HepG2 (cell line): ENCODE results near the gene QDPR. TPM values are rescaled to one million over a fixed set of nuclear protein-coding genes. Genes with fewer than 3 reads are reported as not detected.

Experiments
- ATAC-seq: fragments of 200-7000 bp; cut with Tn5 transposase; 3 replicates; pipeline ENCODE4 v1.9.1; 2020; ENCODE audit warnings: mild to moderate bottlenecking, moderate library complexity
- BruUV-seq: library from RNA; stranded (reverse); fragments of 400-500 nt; replicated peaks from 2 replicates; lab custom pipeline; 2021; lab: Mats Ljungman, UMichigan
- CTCF ChIA-PET: fragments of 300-600 bp; formaldehyde crosslinking; extraction: SDS; loops from one replicate; lab custom pipeline; 2021; ENCODE audit warnings: low total read pairs, inconsistent platforms, low intra/inter-chr PET ratio; lab: Yijun Ruan, JAX
- POLR2A ChIA-PET: fragments of 350-600 bp; sonication (Branson Sonifier 250); formaldehyde crosslinking; loops from one replicate; lab custom pipeline; 2020; ENCODE audit warnings: antibody characterized with exemption, inconsistent platforms; lab: Yijun Ruan, JAX
- DNase-seq: peaks from one replicate; pipeline ENCODE4 v3.0.0-alpha.2; 2015; ENCODE audit warnings: low spot score
- FAIRE-seq: peaks from 3 replicates; lab custom pipeline; 2011; peaks lifted over from hg19 to GRCh38; lab: Jason Lieb, UNC
- H2AFZ ChIP-seq: one replicate; pipeline ENCODE4 v1.6.1; 2011; ENCODE audit warnings: low read length, inconsistent platforms
- H3K27ac ChIP-seq: fragments of 300-600 bp; 3 replicates; pipeline ENCODE4 v1.8.0; 2011; ENCODE audit warnings: mixed run types, mild to moderate bottlenecking, mixed read lengths, low read length, inconsistent platforms; ENCODE audit not compliant: insufficient read depth; ENCODE audit errors: extremely low read length
- H3K27me3 ChIP-seq, 2 experiments: fragments of 200-600 bp in 1 of 2; 2 replicates in 1 of 2; 3 replicates in 1 of 2; pipeline versions ENCODE4 v1.6.0 to v1.8.0; 2011; ENCODE audit warnings: low read length in 2 of 2, mild to moderate bottlenecking in 2 of 2, moderate library complexity in 2 of 2, inconsistent platforms in 1 of 2; ENCODE audit not compliant: insufficient read depth in 2 of 2, control insufficient read depth in 1 of 2
- H3K36me3 ChIP-seq, 2 experiments: fragments of 200-600 bp in 1 of 2; replicated peaks in 1 of 2; 2 replicates in 1 of 2; 3 replicates in 1 of 2; pipeline versions ENCODE4 v1.5.1 to v1.8.0; 2011; ENCODE audit warnings: low read length in 2 of 2, inconsistent platforms in 1 of 2; ENCODE audit not compliant: insufficient read depth in 2 of 2, control insufficient read depth in 1 of 2
- H3K4me1 ChIP-seq: 2 replicates; pipeline ENCODE4 v1.5.1; 2012; ENCODE audit warnings: low read length, inconsistent platforms; ENCODE audit not compliant: insufficient read depth
- H3K4me2 ChIP-seq: 2 replicates; pipeline ENCODE4 v1.6.0; 2011; ENCODE audit warnings: low read depth, low read length, inconsistent platforms
- H3K4me3 ChIP-seq, 3 experiments: fragments of 200-600 bp in 1 of 3; sonication (generic), shearing (Covaris generic) in 1 of 3; replicated peaks in 1 of 3; 2 replicates each; pipeline ENCODE4 v1.5.1; 2011 to 2016; ENCODE audit warnings: low read length in 3 of 3, inconsistent platforms in 2 of 3, low read depth in 2 of 3, mild to moderate bottlenecking in 2 of 3, control low read depth in 1 of 3, mixed read lengths in 1 of 3; ENCODE audit not compliant: insufficient read depth in 1 of 3
- H3K79me2 ChIP-seq: one replicate; pipeline ENCODE4 v1.6.1; 2011; ENCODE audit warnings: low read length, inconsistent platforms; ENCODE audit not compliant: insufficient read depth
- H3K9ac ChIP-seq: 2 replicates; pipeline ENCODE4 v1.6.0; 2011; ENCODE audit warnings: mild to moderate bottlenecking, low read depth, low read length, inconsistent platforms; ENCODE audit not compliant: insufficient read depth
- H3K9me3 ChIP-seq: 2 replicates; pipeline ENCODE4 v1.5.1; 2012; ENCODE audit warnings: mild to moderate bottlenecking, low read length
- H4K20me1 ChIP-seq: 2 replicates; pipeline ENCODE4 v1.6.0; 2011; ENCODE audit warnings: inconsistent platforms, mild to moderate bottlenecking, low read length, moderate library complexity; ENCODE audit not compliant: insufficient read depth
- FOXO1 ChIP-seq: sonication (generic); formaldehyde crosslinking; IDR thresholded peaks from 2 replicates; pipeline ENCODE4 v1.4.0; 2020; ENCODE audit warnings: missing genetic modification reagents
- HNF1B ChIP-seq: sonication (generic); formaldehyde crosslinking; IDR thresholded peaks from 2 replicates; pipeline ENCODE4 v1.5.1; 2020; ENCODE audit warnings: mild to moderate bottlenecking, moderate library complexity, missing genetic modification reagents
- HNRNPLL ChIP-seq: fragments of 200-400 bp; formaldehyde crosslinking; IDR thresholded peaks from 2 replicates; pipeline ENCODE4 v1.6.1; 2017; ENCODE audit warnings: mild to moderate bottlenecking, low read depth, low read length; ENCODE audit not compliant: poor library complexity, severe bottlenecking
- MAFF ChIP-seq: IDR thresholded peaks from 2 replicates; pipeline ENCODE4 v1.6.1; 2011; ENCODE audit warnings: low read depth, low read length, improper control_type of control experiment
- MAFK ChIP-seq, 2 experiments: IDR thresholded peaks in 1 of 2; conservative IDR thresholded peaks in 1 of 2; 2 replicates each; pipeline ENCODE4 v1.6.1; 2011; ENCODE audit warnings: improper control_type of control experiment in 2 of 2, low read length in 2 of 2
- NCOA5 ChIP-seq: sonication (generic); formaldehyde crosslinking; IDR thresholded peaks from 2 replicates; pipeline ENCODE4 v1.4.0; 2020; ENCODE audit warnings: missing genetic modification reagents
- NFKBIZ ChIP-seq: IDR thresholded peaks from 2 replicates; pipeline ENCODE4 v1.6.1; 2018; ENCODE audit warnings: missing genetic modification reagents, missing compliant biosample characterization
- PRDM10 ChIP-seq: sonication (generic); formaldehyde crosslinking; IDR thresholded peaks from 2 replicates; pipeline ENCODE4 v1.4.0; 2020; ENCODE audit warnings: low read depth, missing genetic modification reagents
- RFX5 ChIP-seq: IDR thresholded peaks from 2 replicates; pipeline ENCODE4 v1.6.1; 2011; ENCODE audit warnings: low read depth, low read length, improper control_type of control experiment
- SALL2 ChIP-seq: sonication (generic); formaldehyde crosslinking; IDR thresholded peaks from 2 replicates; pipeline ENCODE4 v1.8.1; 2023; ENCODE audit warnings: mild to moderate bottlenecking, missing genetic modification reagents, inconsistent platforms
- TRIM24 ChIP-seq: sonication (generic); formaldehyde crosslinking; IDR thresholded peaks from 2 replicates; pipeline ENCODE4 v1.8.0; 2022; ENCODE audit warnings: mild to moderate bottlenecking, missing genetic modification reagents
- ZBTB42 ChIP-seq: sonication (generic); formaldehyde crosslinking; IDR thresholded peaks from 2 replicates; pipeline ENCODE4 v1.5.0; 2020; ENCODE audit warnings: mild to moderate bottlenecking, missing genetic modification reagents
- ZNF225 ChIP-seq: sonication (generic); formaldehyde crosslinking; IDR thresholded peaks from 2 replicates; pipeline ENCODE4 v1.4.0; 2020; ENCODE audit warnings: mild to moderate bottlenecking, missing genetic modification reagents
- ZNF343 ChIP-seq: sonication (generic); formaldehyde crosslinking; IDR thresholded peaks from 2 replicates; pipeline ENCODE4 v1.4.0; 2020; ENCODE audit warnings: mild to moderate bottlenecking, missing genetic modification reagents
- ZNF354B ChIP-seq: sonication (generic); formaldehyde crosslinking; IDR thresholded peaks from 2 replicates; pipeline ENCODE4 v1.8.0; 2022; ENCODE audit warnings: mild to moderate bottlenecking, missing genetic modification reagents
- ZNF660 ChIP-seq: sonication (generic); formaldehyde crosslinking; IDR thresholded peaks from 2 replicates; pipeline ENCODE4 v1.5.1; 2020; ENCODE audit warnings: mild to moderate bottlenecking, low read depth, missing genetic modification reagents, borderline replicate concordance
- ZNF7 ChIP-seq: IDR thresholded peaks from 2 replicates; pipeline ENCODE4 v1.6.1; 2016; ENCODE audit warnings: missing biosample characterization, missing genetic modification reagents
- WGBS: methylation state at CpG from one replicate; pipeline ENCODE4 v1.1.6; 2017; ENCODE audit warnings: low lambda C conversion rate; 5-methylcytosine and 5-hydroxymethylcytosine counted together
- in situ Hi-C: cut with HindIII; loops from 2 replicates; pipeline ENCODE4 v1.10.0; 2017; ENCODE audit warnings: low pct_unique_long_range_greater_than_20kb; ENCODE audit not compliant: extremely low pct_ligation_motif_present
- intact Hi-C: fragments of 100-400 bp; cut with micrococcal nuclease; formaldehyde crosslinking; loops from one replicate; pipeline ENCODE4 v1.10.0; 2022; ENCODE audit not compliant: unreplicated experiment
- polyA plus RNA-seq, 8 experiments: library from polyadenylated mRNA; depleted of rRNA in 3 of 8; stranded (reverse) in 7 of 8; unstranded in 1 of 8; fragments of >200 nt; fragmentation: Illumina TruSeq in 4 of 8; extraction: Trizol in 4 of 8; gene quantifications; 2 replicates each; pipeline versions ENCODE4 v1.2.1 to v1.2.3, GENCODE V29; 2011 to 2016; ENCODE audit warnings: low read depth in 4 of 8, missing spikeins in 1 of 8, mixed read lengths in 1 of 8; ENCODE audit not compliant: insufficient read depth in 1 of 8
- total RNA-seq, 5 experiments: library from RNA; depleted of rRNA; stranded (reverse); fragments of >200 nt; fragmentation: Illumina TruSeq; extraction: Trizol; gene quantifications; 2 replicates each; pipeline ENCODE4 v1.2.3, GENCODE V29; 2016; ENCODE audit warnings: low read depth in 1 of 5

The QDPR gene
- total and polyA plus RNA-seq, 2 of the 13 experiments (the other 11 are each of a cell fraction or from before 2014, with no cell fraction given), result 9.9 to 95.5 TPM

GRCh38 chr4:17545374-17546140 is 33.7 kb upstream of the QDPR start:
- FAIRE-seq (no peak), ATAC-seq (no peak), DNase-seq (no peak)
- no peaks in the 10 kb centered on the region for H3K27me3 ChIP-seq
- H3K4me2 ChIP-seq, result no peak overlapping the region
- H3K27ac ChIP-seq, result peak overlapping the region; percentile 78
- no peaks in the 10 kb centered on the region for H3K79me2 ChIP-seq
- in situ Hi-C loops, result no loop called here
- H3K9ac ChIP-seq, result peak overlapping the region; percentile 44; the same call in 1 of the 2 replicates
- no peaks in the 10 kb centered on the region for H3K9me3 ChIP-seq
- no peak overlapping the region for H3K4me3 ChIP-seq
- POLR2A ChIA-PET, result interaction anchor here (0.6 to 3.1 kb wide), 2 partner anchors 14 to 31 kb away, joined by 3 to 19 read pairs; partner anchors contain the start of gene LAP3
- CTCF ChIA-PET, result no interaction called here
- peaks cover 55% of the 10 kb centered on the region for H3K4me1 ChIP-seq
- no peaks in the 10 kb centered on the region for H3K36me3 ChIP-seq
- H4K20me1 ChIP-seq, result no peaks in the 10 kb centered on the region
- intact Hi-C loops, result loop anchor here (2.0 kb wide), 1 partner anchor 33 kb away; the partner anchor contains the start of gene QDPR
- BruUV-seq, result no TSS peak
- WGBS, result 73% methylated on average over 8 of the region's 11 CpGs
- H2AFZ ChIP-seq, result no peak overlapping the region
- TF ChIP-seq ZNF354B (CRISPR knock-in tag) (no peak), ZBTB42 (CRISPR knock-in tag) (no peak), FOXO1 (CRISPR knock-in tag) (no peak), NCOA5 (CRISPR knock-in tag) (no peak), SALL2 (CRISPR knock-in tag) (no peak), NFKBIZ (no peak), PRDM10 (CRISPR knock-in tag) (no peak), HNRNPLL (no peak), MAFF (peak; percentile 42; the same call in 1 of the 2 replicates), ZNF660 (CRISPR knock-in tag) (no peak), ZNF225 (no peak), RFX5 (no peak), ZNF343 (CRISPR knock-in tag) (no peak), ZNF7 (CRISPR knock-in tag) (peak; percentile 70), MAFK (conservative IDR thresholded peaks at IDR 0.05 in 1 of 2, IDR thresholded peaks at IDR 0.05 in 1 of 2; ENCODE audit: low read length in 2 of 2) (peak; percentile 39 to 52; a peak in 3 of 4 replicates), HNF1B (no peak), TRIM24 (no peak)
